ENCODE measurements around the gene CFAP57.

CFAP57 gene

DNA sequence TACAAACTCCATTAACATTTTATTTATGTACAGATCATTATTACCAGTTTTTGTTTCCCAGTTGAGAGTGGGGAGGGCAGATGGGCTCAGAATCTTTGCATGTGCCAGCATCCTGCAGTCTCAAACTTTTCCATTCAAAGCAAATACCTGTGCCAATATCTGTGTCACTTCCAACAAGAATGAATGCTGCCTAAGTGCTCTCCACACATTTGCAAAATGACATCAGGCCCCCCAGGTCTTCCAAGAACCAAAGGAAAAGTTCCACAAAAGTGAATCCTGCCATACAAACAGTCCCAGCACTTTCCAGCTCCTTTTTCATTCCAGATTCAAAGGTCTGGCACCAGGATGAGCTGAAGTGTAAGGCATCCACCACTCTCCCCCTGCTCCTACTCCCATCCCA lies 127.0 kb downstream of the CFAP57 start:
- no peak for DNase-seq (ENCODE audit: low spot score)

DNA sequence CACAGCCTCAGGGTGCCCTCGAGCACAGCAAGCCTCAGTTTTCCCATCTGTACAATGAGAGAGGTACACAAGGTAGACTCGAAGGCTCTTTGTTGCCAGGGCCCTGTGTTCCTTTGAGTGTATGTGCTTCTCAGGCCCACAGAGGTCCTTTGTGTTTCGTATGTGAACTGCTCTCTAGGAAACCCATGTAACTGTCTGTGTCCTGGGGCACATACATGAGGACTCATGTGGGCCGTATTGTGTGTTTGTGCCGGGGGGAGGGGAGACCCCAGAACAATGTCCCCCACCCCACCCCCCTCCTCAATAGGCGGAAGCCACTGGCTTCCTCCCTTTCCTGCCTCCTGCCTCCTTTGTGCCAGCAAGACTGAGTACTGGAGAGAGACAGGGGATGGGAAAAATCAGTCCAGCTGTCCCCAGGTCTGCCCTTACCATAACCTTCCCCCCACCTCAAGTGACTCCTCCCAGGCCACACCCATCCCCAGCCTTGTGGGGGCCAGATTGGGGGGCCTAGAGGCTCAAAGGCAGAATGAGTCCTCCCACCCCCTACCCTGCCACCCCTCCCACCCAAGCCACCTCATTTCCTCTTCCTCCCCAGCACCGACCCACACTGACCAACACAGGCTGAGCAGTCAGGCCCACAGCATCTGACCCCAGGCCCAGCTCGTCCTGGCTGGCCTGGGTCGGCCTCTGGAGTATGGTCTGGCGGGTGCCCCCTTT lies 128.4 kb downstream of the CFAP57 start, which contains the start of gene TIE1:
TIE1 (plus strand) TSS at position 605 of the 717 bp plus-strand sequence; CDS start at position 695, 90 bp downstream.
- no peak for DNase-seq (ENCODE audit: low spot score)

DNA sequence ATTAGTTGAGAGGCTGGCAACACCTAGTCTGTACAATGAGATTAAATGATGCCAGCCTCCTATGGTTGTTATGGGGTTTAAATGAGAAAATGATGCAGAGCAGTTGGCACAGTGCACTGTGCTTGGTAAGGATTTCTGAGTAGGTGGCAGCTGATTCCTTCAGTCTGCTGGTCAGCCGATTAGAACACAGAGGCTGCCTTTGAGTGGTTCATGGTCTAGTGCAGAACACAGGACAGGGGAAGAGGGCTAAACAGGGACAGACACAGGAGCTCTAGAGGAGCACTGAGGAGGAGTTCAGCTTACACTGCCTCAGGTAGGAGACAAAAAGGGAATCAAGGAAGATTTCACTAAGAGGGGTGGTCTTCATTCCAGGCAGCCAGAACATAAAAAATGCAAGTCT lies 130.1 kb downstream of the CFAP57 start:
- DNase-seq (ENCODE audit: low spot score): no peak

GRCh38 chr1:43302721-43303470 lies 130.8 kb downstream of the CFAP57 start:
- no peak for DNase-seq (ENCODE audit: low spot score)

GRCh38 chr1:43303471-43304313 lies 131.6 kb downstream of the CFAP57 start:
- DNase-seq (ENCODE audit: low spot score): no peak

Data from hematopoietic multipotent progenitor cell treated with erythropoietin and hydrocortisone succinate and interleukin-3 and kit ligand, for 17 days (in vitro differentiated cells).